ENCODE results near the gene C1GALT1.

DNA sequence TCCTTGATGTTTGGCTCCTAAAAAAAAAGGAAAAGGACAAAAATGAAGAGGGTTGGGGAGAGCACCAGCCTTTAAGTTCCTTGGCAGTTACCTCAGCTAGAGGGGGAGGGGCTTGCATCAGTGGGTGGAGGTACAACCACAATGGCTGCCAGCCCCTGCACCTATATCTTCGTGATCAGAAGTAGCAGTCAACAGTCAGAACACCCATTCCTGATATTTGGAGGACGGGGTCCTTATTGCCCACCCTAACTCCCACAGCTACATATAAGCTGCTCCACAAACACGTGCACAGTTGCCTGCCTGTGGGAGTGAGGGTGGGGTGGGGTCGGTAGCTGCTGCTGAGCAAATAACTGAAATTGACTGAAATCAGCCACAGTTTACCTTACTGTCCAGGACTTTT lies 26.2 kb downstream of the C1GALT1 start:
- TF ChIP-seq EZH2 (IDR thresholded peaks at IDR 0.05; ENCODE audit: borderline replicate concordance, low read length) = no peak
- TF ChIP-seq, protein P1, sequence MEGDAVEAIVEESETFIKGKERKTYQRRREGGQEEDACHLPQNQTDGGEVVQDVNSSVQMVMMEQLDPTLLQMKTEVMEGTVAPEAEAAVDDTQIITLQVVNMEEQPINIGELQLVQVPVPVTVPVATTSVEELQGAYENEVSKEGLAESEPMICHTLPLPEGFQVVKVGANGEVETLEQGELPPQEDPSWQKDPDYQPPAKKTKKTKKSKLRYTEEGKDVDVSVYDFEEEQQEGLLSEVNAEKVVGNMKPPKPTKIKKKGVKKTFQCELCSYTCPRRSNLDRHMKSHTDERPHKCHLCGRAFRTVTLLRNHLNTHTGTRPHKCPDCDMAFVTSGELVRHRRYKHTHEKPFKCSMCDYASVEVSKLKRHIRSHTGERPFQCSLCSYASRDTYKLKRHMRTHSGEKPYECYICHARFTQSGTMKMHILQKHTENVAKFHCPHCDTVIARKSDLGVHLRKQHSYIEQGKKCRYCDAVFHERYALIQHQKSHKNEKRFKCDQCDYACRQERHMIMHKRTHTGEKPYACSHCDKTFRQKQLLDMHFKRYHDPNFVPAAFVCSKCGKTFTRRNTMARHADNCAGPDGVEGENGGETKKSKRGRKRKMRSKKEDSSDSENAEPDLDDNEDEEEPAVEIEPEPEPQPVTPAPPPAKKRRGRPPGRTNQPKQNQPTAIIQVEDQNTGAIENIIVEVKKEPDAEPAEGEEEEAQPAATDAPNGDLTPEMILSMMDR (IDR thresholded peaks at IDR 0.05; ENCODE audit: low read length) = no peak

Measured in OCI-LY1 (cell line).